ENCODE results near the gene KDM2A.
"Not testable (repeated sequence)": the region's sequence is repeated elsewhere in the genome, so short reads cannot be mapped to it uniquely, and the experiment has no call there.

Gene KDM2A

DNA sequence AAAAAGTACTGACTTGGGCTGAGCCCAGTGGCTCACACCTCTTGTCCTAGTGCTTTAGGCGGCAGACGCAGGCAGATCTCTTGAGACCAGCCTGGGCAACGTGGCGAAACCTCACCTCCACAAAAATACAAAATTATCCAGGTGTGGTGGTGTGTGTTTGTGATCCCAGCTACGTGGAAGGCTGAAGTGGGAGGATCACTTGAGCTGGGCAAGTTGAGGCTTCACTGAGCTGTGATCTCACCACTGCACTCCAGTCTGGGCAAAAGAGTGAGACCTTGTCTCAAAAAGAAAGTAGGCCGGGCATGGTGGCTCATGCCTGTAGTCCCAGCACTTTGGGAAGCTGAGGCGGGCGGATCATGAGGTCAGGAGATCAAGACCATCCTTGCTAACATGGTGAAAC, 115.5 kb downstream of the KDM2A start:
- not testable (repeated sequence) for DNase-seq

DNA sequence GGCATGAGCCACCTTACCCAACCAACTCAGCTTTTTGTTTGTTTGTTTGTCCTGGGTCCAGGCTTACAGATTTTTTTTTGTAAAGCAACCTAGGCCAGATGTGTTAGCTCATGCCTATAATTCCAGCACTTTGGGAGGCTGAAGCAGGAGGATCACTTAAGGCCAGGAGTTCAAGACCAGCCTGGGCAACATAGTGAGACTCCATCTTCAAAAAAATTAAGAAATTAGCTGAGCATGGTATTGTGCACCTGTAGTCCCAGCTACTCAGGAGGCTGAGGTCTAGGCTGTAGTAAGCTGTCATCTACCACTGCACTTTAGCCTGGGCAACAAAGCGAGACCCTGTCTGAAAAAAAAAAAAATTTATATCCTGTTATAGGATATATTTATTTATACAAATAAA, 118.5 kb downstream of the KDM2A start:
- DNase-seq, result no peak

DNA sequence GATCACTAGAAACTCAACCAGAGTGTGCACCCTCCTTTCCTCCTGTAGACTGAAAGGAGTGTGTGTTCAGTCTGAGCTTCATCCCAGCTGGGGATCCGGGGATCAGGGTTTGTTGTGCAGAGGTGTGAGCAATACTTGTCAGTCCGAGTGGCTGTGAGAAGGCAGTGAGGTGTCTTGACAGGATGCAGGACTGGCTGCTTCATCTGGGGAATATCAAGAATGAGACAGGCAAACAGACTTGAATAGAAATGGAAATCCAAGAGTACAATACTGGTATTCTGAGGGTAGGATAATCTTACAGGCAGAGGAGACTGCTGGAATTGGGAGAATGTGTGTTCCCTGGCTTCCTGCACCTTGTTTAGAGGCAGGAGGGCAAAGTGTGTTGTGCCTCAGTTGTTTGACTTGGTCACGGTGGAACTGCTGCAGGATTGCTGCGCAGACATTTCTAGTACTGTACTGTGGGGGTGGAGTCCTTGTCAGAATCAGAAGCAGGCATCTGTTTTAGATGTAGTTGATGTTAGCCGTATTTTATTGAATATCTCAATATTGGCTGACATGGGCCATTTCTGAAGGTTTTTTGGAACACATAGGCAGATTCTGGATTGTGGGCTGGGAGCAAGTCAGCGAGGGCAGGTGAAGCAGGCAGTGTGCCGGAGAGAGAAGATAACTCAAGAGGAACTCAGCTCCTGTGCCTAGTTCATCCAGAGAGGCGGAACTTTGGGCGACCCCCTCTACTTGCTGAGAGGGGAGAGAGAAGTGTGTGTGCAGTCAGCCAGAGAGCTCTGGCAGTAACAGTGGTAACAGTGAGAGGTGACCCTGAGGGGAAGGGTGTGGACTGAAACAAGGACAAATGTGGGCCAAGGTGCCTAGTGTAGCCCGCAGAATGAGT, 120.1 kb downstream of the KDM2A start:
- DNase-seq, result peak in 3 of 56 donors; percentile 19 to 46 (median 41)

- DNase-seq, result peak in 55 of 56 donors; percentile 37 to 99 (median 96)
Observed at GRCh38 chr11:67239783-67240575, 120.9 kb downstream of the KDM2A start.

DNA sequence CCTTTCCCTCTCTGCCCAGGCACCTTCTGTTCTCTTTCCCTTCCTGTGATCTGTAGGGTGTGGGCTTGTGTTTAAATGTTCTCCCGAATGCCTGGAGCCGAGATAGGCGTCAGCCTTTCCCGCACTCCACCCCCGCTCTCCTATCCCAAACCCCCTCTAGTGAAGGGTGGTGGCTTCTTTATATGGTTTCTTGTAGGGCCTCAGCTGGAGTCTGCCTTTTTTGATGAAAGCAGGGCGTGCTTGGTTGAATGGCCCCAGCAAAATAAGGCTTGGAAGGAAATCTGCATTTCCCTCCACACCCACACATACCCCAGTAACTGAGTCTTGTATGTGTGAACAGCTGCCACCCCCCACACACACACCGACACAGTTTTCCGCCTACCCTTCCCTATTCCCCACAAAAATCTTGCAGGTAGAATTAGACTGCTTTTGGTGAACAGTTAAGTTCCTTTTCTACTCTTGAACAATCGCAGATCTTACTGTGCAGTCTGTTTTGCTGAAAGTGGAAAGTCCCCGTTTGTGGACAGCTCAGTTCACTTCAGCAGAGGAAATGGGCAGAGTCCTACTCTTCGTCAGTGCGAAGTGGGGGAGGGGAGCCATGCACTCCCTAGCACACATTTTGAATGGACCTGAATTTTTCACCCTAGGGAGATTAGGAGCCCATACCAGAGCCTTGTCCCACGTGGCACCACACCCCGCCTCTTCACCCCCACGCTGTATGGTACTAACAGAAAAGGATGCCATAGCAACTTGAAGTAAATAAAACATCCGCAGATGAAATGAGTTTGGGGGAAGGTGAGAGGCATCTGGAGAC, 121.7 kb downstream of the KDM2A start:
- peak in 23 of 56 donors; percentile 8 to 59 (median 33) for DNase-seq

- DNase-seq, result no peak
Observed at GRCh38 chr11:67242548-67242947, 123.5 kb downstream of the KDM2A start.

GRCh38 chr11:67243051-67243450, 124.0 kb downstream of the KDM2A start:
- DNase-seq, result no peak

GRCh38 chr11:67245046-67245445, 126.0 kb downstream of the KDM2A start:
- DNase-seq, result no peak

DNA sequence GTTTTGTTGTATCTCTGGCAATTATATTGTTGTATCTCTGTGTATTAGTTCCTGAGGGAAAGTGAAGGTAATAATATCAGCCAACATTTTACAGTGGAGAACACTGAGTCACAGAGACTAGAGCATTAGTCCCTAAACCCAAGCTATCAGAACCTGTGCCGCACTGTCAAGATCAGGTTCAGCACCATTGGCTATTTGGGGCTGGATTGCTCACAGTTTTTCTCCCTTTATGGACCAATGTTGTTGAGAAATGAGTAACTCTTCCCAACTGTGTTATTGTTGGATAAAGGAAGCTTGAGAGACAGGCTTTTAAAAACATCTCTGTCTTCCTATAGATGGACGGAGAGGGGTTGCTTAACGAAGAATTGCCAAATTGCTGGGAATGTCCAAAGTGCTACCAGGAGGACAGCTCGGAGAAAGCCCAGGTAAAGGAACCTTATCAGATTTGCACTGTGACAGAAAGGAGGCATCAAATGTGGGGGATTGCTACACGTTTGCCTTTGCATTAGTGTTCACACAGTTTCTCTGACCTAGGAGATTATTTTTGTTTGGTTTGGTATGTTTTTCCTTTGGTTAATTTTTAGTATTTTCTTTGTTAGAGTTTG, 129.0 kb downstream of the KDM2A start:
- DNase-seq, result no peak

DNA sequence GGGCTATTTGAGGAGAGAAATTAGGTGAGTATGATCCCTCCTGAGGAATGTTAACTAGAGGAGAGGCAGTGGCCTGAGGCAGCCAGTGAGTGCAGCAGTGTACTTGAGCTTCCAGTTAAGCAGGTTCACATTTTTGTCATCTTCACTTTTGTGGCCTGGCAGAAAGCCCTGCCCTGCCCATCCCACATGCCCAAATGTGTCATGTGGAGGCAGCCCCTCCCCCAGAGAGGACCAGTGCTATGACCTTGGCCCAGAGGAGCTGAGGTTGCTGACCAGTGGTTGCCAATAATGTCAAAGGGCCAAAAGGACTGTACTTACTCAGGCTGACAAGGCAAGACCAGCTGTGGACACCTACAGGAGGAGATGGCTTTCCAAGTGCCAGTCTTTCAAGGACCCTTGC, 129.6 kb downstream of the KDM2A start:
- DNase-seq, result no peak

DNA sequence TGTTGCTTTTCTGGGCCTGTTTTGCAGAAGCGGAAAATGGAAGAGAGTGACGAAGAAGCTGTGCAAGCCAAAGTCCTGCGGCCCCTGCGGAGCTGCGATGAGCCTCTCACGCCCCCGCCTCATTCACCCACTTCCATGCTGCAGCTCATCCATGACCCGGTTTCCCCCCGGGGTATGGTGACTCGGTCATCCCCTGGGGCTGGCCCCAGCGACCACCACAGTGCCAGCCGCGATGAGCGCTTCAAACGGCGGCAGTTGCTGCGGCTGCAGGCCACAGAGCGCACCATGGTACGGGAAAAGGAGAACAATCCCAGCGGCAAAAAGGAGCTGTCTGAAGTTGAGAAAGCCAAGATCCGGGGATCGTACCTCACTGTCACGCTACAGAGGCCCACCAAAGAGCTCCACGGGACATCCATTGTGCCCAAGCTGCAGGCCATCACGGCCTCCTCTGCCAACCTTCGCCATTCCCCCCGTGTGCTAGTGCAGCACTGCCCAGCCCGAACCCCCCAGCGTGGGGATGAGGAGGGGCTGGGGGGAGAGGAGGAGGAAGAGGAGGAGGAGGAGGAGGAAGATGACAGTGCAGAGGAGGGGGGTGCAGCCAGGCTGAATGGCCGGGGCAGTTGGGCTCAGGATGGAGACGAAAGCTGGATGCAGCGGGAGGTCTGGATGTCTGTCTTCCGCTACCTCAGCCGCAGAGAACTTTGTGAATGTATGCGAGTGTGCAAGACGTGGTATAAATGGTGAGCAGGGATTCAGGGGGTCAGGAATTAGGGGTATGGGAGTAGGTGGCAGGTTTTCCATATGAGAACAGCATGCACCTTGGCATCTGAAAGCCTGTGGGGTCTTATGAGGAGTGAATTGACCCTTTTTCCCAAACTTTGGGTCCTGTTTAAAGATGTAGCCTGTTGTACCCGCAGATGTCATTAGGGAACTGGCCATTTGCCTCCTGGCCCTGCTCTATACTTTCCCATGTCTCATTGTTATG, 131.3 kb downstream of the KDM2A start:
- no peak for DNase-seq

DNA sequence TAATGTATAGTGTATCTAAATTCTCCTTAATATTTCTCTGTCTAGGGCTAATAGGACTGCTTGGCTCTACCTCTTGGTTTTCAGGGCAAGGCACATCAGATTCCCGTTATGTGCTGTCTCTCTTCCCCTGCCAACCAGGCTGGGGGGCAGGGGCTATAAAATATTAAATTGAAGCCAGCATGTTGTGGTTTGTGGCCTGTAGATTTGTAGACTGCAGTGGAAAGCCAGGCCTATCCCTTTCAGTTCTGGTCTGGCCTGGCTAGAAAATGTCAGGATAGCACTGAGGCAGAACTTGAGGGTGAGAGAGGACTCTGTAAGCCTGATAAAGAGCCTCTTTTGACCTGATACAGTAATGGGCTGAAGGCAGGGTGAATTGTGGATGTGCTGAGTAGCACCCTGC, 132.8 kb downstream of the KDM2A start:
- no peak for DNase-seq

DNA sequence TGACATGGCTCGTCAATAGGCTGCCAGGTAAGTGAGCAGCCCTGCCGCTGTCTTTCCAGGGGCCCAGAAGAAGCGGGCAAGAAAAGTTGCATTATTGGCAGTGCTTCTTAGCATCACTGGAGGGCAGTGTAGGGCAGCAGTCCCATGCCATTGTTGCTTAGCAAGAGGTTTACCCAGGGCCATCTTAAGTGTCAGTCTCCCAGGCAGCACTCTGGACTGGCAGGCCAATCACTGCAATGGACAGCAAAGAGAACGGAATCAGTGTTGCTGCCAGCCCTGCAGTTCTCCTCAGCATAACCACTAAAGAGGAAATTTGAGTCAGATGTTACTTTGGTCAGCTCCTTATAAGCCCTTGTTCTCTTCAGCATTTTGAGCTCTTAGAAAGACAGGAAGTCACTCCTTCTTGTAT, 133.8 kb downstream of the KDM2A start:
- peak in 12 of 56 donors; percentile 20 to 72 (median 33) for DNase-seq

- DNase-seq, result no peak
Observed at GRCh38 chr11:67253872-67254624, 135.0 kb downstream of the KDM2A start.

- DNase-seq, result no peak
Observed at GRCh38 chr11:67254798-67255197, 135.7 kb downstream of the KDM2A start.

- DNase-seq, result no peak
Observed at GRCh38 chr11:67255353-67255752, 136.3 kb downstream of the KDM2A start.

DNA sequence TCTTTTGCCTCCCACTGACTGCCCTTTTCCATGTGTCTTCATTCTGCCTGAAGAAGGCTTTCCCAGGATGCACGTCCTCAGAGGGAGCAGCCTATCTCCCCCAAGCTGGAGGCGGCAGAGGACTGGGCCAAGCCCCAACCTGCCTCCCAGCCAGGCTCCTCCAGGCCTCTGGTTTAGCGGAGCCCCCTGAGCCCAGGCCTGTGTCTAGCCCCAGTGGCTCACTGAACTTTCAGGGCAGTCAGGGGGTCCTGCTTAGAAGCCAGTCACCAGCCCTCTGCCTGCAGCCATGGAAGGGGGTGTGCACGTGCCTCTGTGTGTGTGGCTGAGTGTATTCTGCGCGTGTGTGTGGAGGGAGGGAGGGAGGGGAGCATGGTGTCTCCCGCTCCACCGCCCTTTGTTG, 136.8 kb downstream of the KDM2A start:
- no peak for DNase-seq

- no peak for DNase-seq
Observed at GRCh38 chr11:67256477-67257135, 137.5 kb downstream of the KDM2A start.

GRCh38 chr11:67260406-67260805, 141.3 kb downstream of the KDM2A start:
- no peak for DNase-seq

All from amygdala (tissue), 56 donors.